ENCODE results near the gene EXOC6. TPM values are rescaled to one million over a fixed set of nuclear protein-coding genes. Genes with fewer than 3 reads are reported as not detected.
A peak's percentile ranks its signal among the peaks of the same experiment; 100 is the strongest.

EXOC6 gene
- total and polyA plus RNA-seq, 4 experiments from 2014 or later: 4.3 to 11.4 (median 10.9) TPM

DNA sequence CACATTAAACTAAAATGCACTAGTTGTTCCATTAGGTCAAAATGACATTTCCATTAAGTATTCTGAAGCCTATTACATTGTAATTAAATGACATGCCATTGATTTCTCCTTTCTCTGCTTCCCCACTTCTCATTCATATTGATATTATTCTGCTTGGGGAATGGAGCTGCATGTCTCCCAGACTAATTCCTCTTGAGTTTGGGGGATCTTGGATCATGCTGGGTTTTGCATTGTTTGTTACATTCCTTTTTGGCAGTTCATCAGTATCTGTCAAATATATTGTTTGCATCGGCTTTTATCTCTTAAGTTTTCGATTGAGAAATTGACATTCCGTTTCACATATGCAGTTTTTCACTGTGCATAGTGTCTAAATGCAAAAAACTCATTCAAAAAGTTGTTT, 147.2 kb downstream of the EXOC6 start:
- no peak overlapping the region for H3K27ac ChIP-seq (ENCODE audit: low read depth, low read length)
- H3K9me3 Mint-ChIP-seq: no peaks in the 10 kb centered on the region
- POLR2A ChIA-PET (ENCODE audit: partially characterized antibody): no interaction called here

DNA sequence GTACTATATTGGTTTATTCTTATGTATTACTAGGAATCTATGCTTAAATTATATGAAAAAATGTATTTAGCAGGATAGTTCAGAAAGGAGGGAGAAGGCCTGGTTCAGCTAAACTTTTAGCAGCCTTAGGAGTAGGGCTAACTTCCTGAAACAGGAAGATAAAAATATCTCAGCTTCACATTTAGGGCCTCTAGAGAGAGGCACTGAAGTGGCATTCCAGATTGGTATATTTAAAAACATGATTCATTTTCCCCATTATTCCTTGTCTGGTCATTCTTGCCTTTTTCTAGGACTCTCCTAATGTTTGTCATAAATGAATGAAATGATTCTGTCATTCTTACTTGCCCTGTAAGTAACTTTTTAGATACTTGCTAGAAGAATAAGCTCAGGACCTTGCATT, 149.3 kb downstream of the EXOC6 start:
- peaks cover 0 to 11% (median 4%) of the 10 kb centered on the region in 4 donors for H3K4me1 Mint-ChIP-seq
- no peaks in the 10 kb centered on the region for H3K9me3 Mint-ChIP-seq
- no peaks in the 10 kb centered on the region for H3K27me3 Mint-ChIP-seq
- Histone ChIP-seq H3K4me1 (ENCODE audit: insufficient read depth, low read length) (no peaks in the 10 kb centered on the region), H3K36me3 (ENCODE audit: insufficient read depth, low read length) (no peaks in the 10 kb centered on the region), H3K4me3 (ENCODE audit: low read length in 2 of 2) (no peak overlapping the region), H3K27me3 (ENCODE audit: insufficient read depth, low read length) (no peaks in the 10 kb centered on the region), H3K27ac (ENCODE audit: low read depth, low read length) (no peak overlapping the region), H3K9me3 (ENCODE audit: control insufficient read depth in 1 of 2, low read length in 2 of 2) (no peaks in the 10 kb centered on the region)
- no peak overlapping the region for H3K4me3 Mint-ChIP-seq
- intact Hi-C loops (cut with micrococcal nuclease): no loop called here
- no peak for DNase-seq
- POLR2A ChIA-PET (ENCODE audit: partially characterized antibody): no interaction called here
- no peak overlapping the region for H3K27ac Mint-ChIP-seq
- H3K36me3 Mint-ChIP-seq: peaks cover 5 to 10% of the 10 kb centered on the region in 2 donors
- CTCF ChIA-PET (ENCODE audit: partially characterized antibody): interaction anchor here (1.2 kb wide), 1 partner anchor 10 kb away, joined by 3 read pairs; no protein-coding TSS in a partner anchor

More for the DNA sequence above, 147.2 kb downstream of the EXOC6 start:
- no peaks in the 10 kb centered on the region for H3K4me1 ChIP-seq (ENCODE audit: insufficient read depth, low read length)
- peaks cover 0 to 11% (median 6%) of the 10 kb centered on the region in 4 donors for H3K4me1 Mint-ChIP-seq
- H3K9me3 ChIP-seq (ENCODE audit: control insufficient read depth in 1 of 2, low read length in 2 of 2): no peaks in the 10 kb centered on the region
- intact Hi-C loops (cut with micrococcal nuclease): no loop called here
- DNase-seq: no peak
- H3K4me3 Mint-ChIP-seq: no peak overlapping the region
- CTCF ChIA-PET (ENCODE audit: partially characterized antibody): no interaction called here
- no peaks in the 10 kb centered on the region for H3K36me3 ChIP-seq (ENCODE audit: insufficient read depth, low read length)
- no peak overlapping the region for H3K27ac Mint-ChIP-seq
- no peak overlapping the region for H3K4me3 ChIP-seq (ENCODE audit: low read length in 2 of 2)
- no peaks in the 10 kb centered on the region for H3K27me3 Mint-ChIP-seq
- H3K27me3 ChIP-seq (ENCODE audit: insufficient read depth, low read length): no peaks in the 10 kb centered on the region
- peaks cover 5 to 10% of the 10 kb centered on the region in 2 donors for H3K36me3 Mint-ChIP-seq

DNA sequence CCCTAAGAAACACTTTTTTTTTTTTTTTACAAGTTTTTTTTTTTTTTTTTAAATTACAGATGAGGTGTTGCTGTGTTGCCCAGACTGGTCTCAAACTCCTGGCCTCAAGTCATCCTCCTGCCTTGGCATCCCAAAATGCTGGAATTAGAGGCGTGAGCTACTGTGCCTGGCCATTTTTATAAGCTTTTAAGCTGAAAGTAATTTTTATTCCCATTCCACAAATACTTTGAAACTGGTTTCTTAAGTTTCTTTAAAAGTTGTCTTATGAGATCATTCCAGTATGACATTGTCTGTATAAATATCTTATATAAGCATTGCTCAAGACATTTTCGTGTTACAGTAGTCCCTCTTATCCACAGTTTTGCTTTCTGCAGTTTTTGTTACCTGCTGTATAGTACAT, 150.9 kb downstream of the EXOC6 start:
- Histone ChIP-seq H3K4me1 (ENCODE audit: insufficient read depth, low read length) (no peaks in the 10 kb centered on the region), H3K27me3 (ENCODE audit: insufficient read depth, low read length) (no peaks in the 10 kb centered on the region), H3K4me3 (ENCODE audit: low read length in 2 of 2) (no peak overlapping the region), H3K36me3 (ENCODE audit: insufficient read depth, low read length) (no peaks in the 10 kb centered on the region), H3K27ac (ENCODE audit: low read depth, low read length) (no peak overlapping the region), H3K9me3 (ENCODE audit: control insufficient read depth in 1 of 2, low read length in 2 of 2) (no peaks in the 10 kb centered on the region)
- H3K36me3 Mint-ChIP-seq: peaks cover 5 to 10% of the 10 kb centered on the region in 2 donors
- ChIA-PET POLR2A (ENCODE audit: partially characterized antibody) (no interaction called here), CTCF (ENCODE audit: partially characterized antibody) (no interaction called here)
- intact Hi-C loops (cut with micrococcal nuclease): no loop called here
- no peaks in the 10 kb centered on the region for H3K27me3 Mint-ChIP-seq
- H3K27ac Mint-ChIP-seq: no peak overlapping the region
- H3K9me3 Mint-ChIP-seq: no peaks in the 10 kb centered on the region
- no peak for DNase-seq
- H3K4me1 Mint-ChIP-seq: peaks cover 0 to under 1% (median 0%) of the 10 kb centered on the region in 4 donors
- H3K4me3 Mint-ChIP-seq: no peak overlapping the region

DNA sequence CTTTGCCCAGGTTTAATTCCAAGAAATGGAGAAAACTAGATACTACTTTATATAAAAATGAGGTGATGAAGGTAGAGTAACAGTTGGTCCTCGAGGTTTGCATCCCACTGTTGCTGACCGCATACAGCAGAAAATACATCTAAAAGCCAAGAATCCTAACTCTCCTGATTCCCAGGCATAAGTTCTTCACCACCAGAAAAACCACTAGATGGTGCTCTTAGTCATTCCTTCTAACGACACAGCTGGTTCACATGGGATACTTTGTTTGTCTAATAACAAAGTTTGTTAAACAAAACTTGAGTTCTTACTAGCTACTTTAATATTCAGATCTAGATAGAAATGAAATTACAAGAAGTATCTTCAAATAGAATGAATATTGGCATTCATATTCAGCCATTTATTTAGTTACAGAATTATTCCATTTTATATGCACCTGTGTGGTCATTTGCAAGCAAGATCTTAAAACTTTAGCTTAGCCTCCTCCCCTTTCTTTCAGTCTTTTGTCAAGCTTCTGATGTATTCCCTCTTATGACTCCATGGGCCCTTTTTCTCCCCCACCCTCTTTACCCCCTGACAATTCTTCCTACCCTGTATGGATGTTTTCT, 158.2 kb downstream of the EXOC6 start:
- H3K4me3 ChIP-seq (ENCODE audit: low read length in 2 of 2): no peak overlapping the region
- Mint-ChIP-seq H3K27me3 (no peaks in the 10 kb centered on the region), H3K4me3 (no peak overlapping the region), H3K9me3 (no peaks in the 10 kb centered on the region), H3K36me3 (peaks cover 0 to 7% of the 10 kb centered on the region in 2 donors), H3K27ac (no peak overlapping the region), H3K4me1 (no peaks in the 10 kb centered on the region)
- no peaks in the 10 kb centered on the region for H3K27me3 ChIP-seq (ENCODE audit: insufficient read depth, low read length)
- H3K9me3 ChIP-seq (ENCODE audit: control insufficient read depth in 1 of 2, low read length in 2 of 2): no peaks in the 10 kb centered on the region
- no peak for DNase-seq
- ChIA-PET CTCF (ENCODE audit: partially characterized antibody) (interaction anchor here (1.0 to 1.3 kb wide), 3 partner anchors 343 to 351 kb away, joined by 3 read pairs; no protein-coding TSS in a partner anchor), POLR2A (ENCODE audit: partially characterized antibody) (no interaction called here)
- H3K4me1 ChIP-seq (ENCODE audit: insufficient read depth, low read length): no peaks in the 10 kb centered on the region
- H3K36me3 ChIP-seq (ENCODE audit: insufficient read depth, low read length): no peaks in the 10 kb centered on the region
- H3K27ac ChIP-seq (ENCODE audit: low read depth, low read length): no peak overlapping the region
- intact Hi-C loops (cut with micrococcal nuclease): loop anchor here (10.0 kb wide), 1 partner anchor 122 kb away; no protein-coding TSS in a partner anchor

DNA sequence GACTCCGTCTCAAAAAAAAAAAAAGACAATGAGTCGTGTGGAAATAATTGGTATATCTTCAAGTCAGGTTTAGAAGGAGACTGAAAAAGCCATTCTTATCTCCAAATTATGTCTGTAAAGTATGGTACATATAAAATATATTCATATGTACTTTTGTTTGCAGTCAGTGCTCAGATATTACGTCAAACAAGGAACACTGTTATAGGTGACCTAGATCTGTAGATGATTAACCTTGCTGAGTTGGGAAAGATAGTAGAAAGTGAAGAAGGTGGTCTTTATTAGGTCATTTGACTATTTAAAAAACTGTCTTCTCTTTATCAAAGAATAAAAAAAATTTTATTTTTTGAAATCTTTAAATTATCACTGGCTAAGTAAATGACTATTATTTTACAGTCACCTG, 167.4 kb downstream of the EXOC6 start:
- no peak overlapping the region for H3K27ac Mint-ChIP-seq
- H3K9me3 Mint-ChIP-seq: no peaks in the 10 kb centered on the region
- no peaks in the 10 kb centered on the region for H3K4me1 Mint-ChIP-seq
- Histone ChIP-seq H3K4me1 (ENCODE audit: insufficient read depth, low read length) (no peaks in the 10 kb centered on the region), H3K27ac (ENCODE audit: low read depth, low read length) (no peak overlapping the region), H3K9me3 (ENCODE audit: control insufficient read depth in 1 of 2, low read length in 2 of 2) (no peaks in the 10 kb centered on the region), H3K27me3 (ENCODE audit: insufficient read depth, low read length) (no peaks in the 10 kb centered on the region), H3K4me3 (ENCODE audit: low read length in 2 of 2) (no peak overlapping the region), H3K36me3 (ENCODE audit: insufficient read depth, low read length) (no peaks in the 10 kb centered on the region)
- CTCF ChIA-PET (ENCODE audit: partially characterized antibody): no interaction called here
- no peaks in the 10 kb centered on the region for H3K27me3 Mint-ChIP-seq
- POLR2A ChIA-PET (ENCODE audit: partially characterized antibody): no interaction called here
- H3K4me3 Mint-ChIP-seq: no peak overlapping the region
- peaks cover 12 to 21% of the 10 kb centered on the region in 2 donors for H3K36me3 Mint-ChIP-seq
- no peak for DNase-seq
- intact Hi-C loops (cut with micrococcal nuclease): no loop called here

DNA sequence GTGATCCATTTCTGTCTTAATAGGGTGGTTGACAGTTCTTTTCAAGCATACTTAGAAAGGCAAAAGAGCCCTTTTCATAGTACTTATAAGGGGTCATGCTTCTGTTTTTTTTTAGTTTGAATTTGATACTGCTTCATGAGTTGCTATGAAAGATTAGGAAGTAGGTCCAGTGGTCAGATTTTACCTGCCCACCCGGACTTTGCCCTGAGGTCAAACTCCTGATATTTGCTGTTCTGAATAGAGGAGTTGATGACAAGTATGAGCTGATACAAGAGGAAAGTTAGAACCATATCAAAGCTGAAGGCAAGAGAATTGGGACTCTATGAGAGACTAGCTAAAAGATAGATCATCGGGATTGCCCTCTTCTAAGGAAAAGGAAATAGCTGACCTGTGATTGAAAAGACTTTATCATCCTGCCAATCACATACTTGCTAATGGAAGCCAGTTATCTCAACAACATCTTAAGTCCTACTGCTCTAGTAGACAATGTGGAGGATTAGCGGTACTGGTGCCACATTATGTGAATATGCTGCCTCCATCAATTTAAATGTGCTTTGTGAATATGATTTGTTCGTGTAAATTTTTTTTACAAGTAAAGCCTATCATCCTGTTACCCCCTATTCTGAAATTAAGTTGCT, 174.8 kb downstream of the EXOC6 start:
- Mint-ChIP-seq H3K36me3 (peaks cover 23 to 34% of the 10 kb centered on the region in 2 donors), H3K4me1 (peaks cover 0 to 1% (median 0%) of the 10 kb centered on the region in 4 donors), H3K4me3 (no peak overlapping the region), H3K27me3 (no peaks in the 10 kb centered on the region), H3K9me3 (no peaks in the 10 kb centered on the region), H3K27ac (peak overlapping the region in 1 of 7 donors; percentile 51)
- no peaks in the 10 kb centered on the region for H3K36me3 ChIP-seq (ENCODE audit: insufficient read depth, low read length)
- no peaks in the 10 kb centered on the region for H3K9me3 ChIP-seq (ENCODE audit: control insufficient read depth in 1 of 2, low read length in 2 of 2)
- CTCF ChIA-PET (ENCODE audit: partially characterized antibody): no interaction called here
- no peak for DNase-seq
- POLR2A ChIA-PET (ENCODE audit: partially characterized antibody): no interaction called here
- H3K4me3 ChIP-seq (ENCODE audit: low read length in 2 of 2): no peak overlapping the region
- no peaks in the 10 kb centered on the region for H3K4me1 ChIP-seq (ENCODE audit: insufficient read depth, low read length)
- intact Hi-C loops (cut with micrococcal nuclease): no loop called here
- H3K27ac ChIP-seq (ENCODE audit: low read depth, low read length): no peak overlapping the region
- no peaks in the 10 kb centered on the region for H3K27me3 ChIP-seq (ENCODE audit: insufficient read depth, low read length)

DNA sequence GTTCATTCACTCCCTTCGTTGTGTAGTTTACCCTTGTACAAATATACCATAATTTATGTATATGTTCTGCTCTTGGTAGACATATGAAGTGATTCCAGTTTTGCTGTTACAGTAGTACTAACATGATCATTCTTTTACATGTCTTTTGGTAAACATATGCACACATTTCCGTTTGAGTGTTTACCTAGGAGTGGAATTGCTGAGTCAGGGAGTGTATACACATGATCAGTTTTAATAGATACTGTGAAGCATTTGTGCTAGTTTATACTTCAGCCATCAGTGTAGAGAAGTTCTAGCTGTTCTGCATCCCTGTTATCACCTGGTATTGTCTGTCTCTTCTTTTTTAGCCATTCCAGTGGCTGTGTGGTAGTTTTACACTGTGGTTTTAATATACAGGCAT, 177.8 kb downstream of the EXOC6 start:
- Histone ChIP-seq H3K36me3 (ENCODE audit: insufficient read depth, low read length) (no peaks in the 10 kb centered on the region), H3K4me1 (ENCODE audit: insufficient read depth, low read length) (no peaks in the 10 kb centered on the region), H3K4me3 (ENCODE audit: low read length in 2 of 2) (no peak overlapping the region), H3K9me3 (ENCODE audit: control insufficient read depth in 1 of 2, low read length in 2 of 2) (no peaks in the 10 kb centered on the region), H3K27ac (ENCODE audit: low read depth, low read length) (no peak overlapping the region), H3K27me3 (ENCODE audit: insufficient read depth, low read length) (no peaks in the 10 kb centered on the region)
- H3K27me3 Mint-ChIP-seq: no peaks in the 10 kb centered on the region
- peaks cover 0 to 1% (median 0%) of the 10 kb centered on the region in 4 donors for H3K4me1 Mint-ChIP-seq
- peaks cover 19 to 37% of the 10 kb centered on the region in 2 donors for H3K36me3 Mint-ChIP-seq
- H3K27ac Mint-ChIP-seq: no peak overlapping the region
- ChIA-PET POLR2A (ENCODE audit: partially characterized antibody) (no interaction called here), CTCF (ENCODE audit: partially characterized antibody) (no interaction called here)
- no peaks in the 10 kb centered on the region for H3K9me3 Mint-ChIP-seq
- DNase-seq: no peak
- intact Hi-C loops (cut with micrococcal nuclease): no loop called here
- H3K4me3 Mint-ChIP-seq: no peak overlapping the region
